GM08714 (cell line): ENCODE data around the gene GCK.
"Not testable (repeated sequence)": the region's sequence is repeated elsewhere in the genome, so short reads cannot be mapped to it uniquely, and the experiment has no call there.

ENCODE experiments used
- H3K4me3 ChIP-seq: fragments of 200-500 bp; sonication (Bioruptor generic); 2 replicates; pipeline ENCODE4 v1.5.1; 2014; ENCODE audit warnings: mild to moderate bottlenecking, low read length, inconsistent platforms
- ZNF274 ChIP-seq: IDR thresholded peaks from 2 replicates; pipeline ENCODE4 v1.6.1; 2012; ENCODE audit warnings: mild to moderate bottlenecking, low read depth, low read length

The GCK gene

DNA sequence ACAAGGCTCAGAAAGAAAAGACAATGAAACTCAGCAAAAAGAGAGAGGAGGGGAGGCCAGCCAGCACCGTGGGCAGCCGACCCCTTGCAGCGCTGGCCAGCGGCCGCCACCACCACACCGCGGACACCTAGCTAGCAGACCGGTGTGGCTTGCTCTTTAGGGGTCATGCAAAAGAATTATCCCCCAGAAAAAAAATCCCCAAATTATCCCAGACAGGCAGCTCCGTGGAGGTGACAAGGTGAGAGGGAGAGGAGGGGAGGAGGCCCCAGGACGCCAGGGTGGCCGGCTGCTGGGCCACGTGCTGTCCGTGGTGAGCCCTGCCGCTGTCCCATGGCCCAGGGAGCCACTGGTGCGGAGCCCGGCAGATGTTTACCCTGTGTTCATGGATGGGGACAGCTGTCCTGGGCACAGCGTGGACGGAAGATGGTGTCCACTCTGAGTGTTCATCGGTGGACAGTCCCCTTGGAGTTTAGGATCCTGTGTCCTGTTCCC is 28.0 kb upstream of the GCK start:
- no peak overlapping the region for H3K4me3 ChIP-seq
- no peak for TF ChIP-seq ZNF274

DNA sequence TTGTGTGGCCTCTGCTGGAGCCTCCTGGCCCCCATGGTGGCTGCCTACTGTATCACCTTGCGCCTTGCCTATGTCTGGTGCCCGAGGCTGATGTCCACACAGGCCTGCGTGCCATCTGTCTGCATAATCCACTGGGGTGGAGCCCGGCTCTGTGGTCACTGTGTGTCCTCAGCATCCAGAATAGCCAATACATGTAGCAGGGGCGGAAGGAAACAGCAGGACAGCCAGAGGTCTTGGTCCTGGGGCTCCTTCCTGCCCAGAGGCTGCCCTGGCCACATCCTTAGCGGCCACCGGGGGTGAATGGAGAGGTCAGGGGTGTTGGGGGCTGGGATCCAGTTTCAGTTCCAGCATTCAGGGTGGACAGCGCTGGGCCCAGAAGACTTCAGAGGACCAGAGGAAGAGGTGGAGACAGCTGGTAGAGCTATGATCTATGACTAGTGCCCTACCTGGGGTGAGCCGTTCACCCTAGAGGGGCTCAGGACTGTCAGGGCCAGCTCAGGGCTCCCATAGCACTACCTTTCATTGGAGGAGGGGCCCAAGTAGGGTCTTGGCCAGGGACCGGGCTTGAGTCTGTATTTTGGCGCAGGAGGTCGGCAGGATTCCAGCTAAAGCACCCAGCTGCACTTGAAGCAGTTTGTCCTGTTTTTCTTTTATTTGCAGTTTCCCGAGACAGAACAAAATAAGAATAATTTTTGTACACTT is 27.4 kb upstream of the GCK start:
- H3K4me3 ChIP-seq: no peak overlapping the region
- TF ChIP-seq ZNF274: no peak

DNA sequence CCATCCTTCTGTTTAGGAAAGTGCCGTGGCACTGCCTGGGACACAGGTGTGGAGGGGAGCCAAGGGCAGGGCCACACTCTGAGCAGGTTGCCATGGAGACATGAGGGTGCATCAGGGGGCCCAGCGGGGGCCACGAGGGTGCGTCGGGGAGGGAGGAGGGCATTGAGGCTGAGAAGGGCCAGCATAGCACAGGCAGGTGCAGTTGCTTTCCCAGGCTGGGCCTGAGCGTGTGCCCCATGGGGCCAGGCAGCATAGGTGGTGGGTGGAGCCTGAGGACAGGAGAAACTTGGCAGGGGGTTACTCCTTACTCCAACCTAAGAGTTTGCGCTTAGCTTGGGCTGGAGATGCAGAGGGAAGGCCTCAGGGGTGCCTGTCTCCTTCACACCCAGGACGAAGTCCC is 26.8 kb upstream of the GCK start:
- no peak overlapping the region for H3K4me3 ChIP-seq
- no peak for TF ChIP-seq ZNF274

DNA sequence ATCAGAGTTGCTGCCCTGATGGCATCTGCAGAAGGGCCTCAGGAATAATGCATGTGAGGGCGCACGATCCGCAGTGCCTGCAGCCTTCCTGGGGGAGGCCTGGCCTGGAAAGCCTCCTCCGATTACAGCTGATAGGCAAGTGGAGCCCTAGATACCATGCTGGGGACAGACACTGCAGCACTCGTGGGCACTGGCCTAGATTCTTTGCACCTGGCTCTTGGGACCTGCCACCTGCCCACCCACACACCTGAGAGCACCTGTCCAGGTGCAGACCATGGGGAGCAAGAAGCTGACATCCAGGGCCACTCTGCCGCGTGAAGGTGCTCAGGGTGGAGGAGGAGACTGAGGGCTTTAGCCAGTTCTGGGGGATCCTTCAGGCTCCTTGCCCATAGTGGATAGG is 26.3 kb upstream of the GCK start:
- TF ChIP-seq ZNF274: no peak
- H3K4me3 ChIP-seq: no peak overlapping the region

DNA sequence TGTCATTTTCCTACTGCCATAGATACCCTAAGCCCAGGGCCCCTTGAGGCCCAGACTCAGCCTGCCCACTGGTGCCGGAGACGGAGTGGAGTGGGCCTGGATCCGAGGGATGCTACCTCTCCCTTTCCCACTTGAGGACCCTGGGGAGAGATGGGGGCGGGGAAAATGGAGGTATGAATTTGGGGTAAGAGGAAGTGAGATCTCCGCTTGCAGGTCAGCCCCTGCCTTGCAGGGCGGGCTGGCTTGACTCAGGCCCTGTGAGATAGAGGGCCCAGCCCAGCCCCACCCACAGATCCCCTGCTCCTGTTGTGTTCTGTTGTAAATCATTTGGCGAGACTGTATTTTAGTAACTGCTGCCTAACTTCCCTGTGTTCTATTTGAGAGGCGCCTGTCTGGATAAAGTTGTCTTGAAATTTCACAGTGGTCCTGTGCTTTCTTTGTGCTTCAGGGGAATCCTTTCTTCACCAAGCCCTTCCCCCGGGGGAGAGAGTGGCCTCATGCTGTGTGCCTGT is 24.7 kb upstream of the GCK start:
- H3K4me3 ChIP-seq: no peak overlapping the region
- no peak for TF ChIP-seq ZNF274

DNA sequence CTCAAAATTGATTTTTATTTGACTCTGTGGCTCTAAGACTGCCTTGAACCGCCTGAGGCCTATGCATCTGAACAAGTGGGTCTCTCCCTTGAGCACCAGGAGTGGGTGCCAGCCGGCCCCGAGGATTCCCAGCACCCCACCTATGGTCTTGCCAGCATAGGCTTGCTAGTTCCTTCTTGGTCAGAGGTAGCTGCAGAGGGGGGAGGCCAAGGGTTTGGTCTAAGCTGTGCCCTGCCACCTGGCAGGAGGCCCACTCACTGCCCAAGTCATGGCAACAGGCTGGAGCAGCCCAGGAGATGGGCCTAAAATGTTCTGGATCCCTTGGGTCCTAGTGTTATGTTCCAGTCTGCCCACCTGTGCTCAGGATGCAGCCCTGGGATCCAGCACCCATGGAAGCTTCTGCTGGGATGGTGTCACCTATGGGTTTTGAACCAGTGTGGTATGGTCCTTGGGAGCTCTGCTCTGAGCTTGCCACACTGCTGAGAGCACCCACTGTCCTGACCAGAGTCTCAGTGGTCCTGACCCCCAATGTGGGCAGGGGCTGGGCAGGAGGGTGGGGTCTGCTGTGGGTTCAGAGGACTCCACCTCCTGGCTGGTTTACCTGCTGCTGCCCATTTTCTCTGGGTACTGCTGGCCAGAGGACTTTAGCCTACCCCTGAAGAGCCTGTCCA is 24.1 kb upstream of the GCK start:
- no peak for TF ChIP-seq ZNF274
- no peak overlapping the region for H3K4me3 ChIP-seq

DNA sequence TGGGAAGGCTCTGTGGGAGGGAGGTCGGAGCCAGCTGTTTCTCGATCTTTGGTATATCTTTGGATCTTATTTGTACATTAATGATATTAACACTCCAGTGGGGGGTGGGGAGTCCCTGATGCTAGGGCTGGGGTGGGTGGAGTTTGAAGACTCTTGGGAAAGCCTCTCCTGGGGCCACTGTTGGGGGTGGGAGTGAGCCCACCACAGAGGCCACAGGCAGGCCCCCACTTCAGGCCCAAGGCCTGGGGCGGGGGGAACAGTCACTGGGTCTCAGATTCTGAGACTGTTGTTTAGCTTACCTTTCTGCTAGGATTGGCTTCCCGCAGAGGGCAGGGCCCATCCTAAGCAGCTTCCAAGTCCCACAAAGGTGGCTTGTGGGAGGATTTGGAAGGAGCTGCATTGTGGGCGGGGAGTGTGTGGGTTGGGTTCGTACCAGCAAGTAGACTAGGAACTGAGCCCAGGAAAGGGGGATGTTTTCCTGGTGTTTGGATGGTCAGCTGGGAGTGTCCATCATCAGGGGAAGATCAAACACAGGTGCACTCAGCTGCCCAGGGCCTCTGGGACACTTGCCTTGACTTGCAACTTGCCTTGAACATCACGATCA is 23.4 kb upstream of the GCK start:
- no peak overlapping the region for H3K4me3 ChIP-seq
- no peak for TF ChIP-seq ZNF274

DNA sequence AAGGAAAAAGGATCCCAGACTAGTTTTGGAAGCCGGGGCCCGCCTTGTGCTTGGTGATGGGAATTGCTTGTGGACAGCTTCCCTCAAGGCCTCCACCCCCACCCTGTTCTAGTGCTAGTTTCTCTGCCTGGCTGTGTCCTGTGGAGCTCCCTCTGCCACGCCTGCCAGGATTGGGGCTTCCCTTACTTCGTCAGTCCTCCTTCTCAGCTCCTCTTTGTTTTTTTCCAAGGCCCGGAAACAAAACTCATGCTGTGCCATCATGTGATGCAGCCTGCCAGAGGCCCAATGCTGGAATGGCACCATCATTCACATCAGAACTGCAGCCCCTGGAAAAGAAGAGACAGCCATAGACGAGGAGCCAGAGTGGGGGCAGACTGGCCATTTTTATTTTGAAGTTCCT is 22.8 kb upstream of the GCK start:
- TF ChIP-seq ZNF274: no peak
- no peak overlapping the region for H3K4me3 ChIP-seq

DNA sequence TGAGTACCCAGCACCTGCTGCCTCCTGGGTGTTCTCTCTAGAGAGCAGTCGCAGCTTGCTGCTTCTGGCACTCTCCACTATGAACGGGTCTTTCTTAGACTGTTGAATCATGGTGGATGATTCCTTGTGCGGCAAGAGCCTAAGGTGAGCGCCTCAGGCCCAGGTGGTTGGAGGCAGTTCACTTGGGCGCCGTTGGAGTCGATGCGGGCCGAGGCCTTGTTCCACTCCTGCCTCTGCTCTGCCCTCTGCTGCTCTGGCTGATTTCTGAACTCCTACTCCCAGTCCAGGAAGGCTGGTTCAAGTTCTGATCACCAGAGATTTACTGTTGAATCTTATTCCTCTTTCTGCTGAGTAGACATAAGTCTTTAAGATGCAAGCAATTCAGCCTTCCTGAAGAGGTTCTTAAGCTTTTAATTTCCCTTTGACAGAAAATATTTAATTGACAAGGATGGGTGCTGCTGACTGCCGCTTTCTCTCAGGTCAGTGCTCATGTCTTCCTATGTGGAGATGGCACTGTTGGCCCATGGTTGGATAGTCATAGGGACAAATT is 22.0 kb upstream of the GCK start:
- no peak for TF ChIP-seq ZNF274
- H3K4me3 ChIP-seq: no peak overlapping the region

DNA sequence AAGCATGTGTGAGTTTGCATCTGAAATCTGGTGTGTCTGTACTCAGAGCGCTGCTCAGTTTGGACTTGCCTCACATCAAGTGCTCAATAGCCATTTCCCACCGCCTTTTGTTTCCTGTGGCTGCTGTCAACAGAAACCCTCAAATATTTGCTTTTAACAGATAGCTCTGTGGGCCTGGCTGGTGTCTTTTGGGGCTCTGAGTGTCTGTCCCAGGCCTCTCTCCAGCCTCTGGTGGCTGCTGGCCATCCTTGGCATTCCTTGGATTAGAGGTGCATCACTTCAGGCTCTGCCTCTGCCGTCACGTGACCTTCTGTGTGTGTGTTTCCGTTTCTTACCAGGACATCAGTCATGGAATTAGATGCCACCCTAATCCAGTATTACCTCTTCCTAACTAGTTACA is 20.9 kb upstream of the GCK start:
- TF ChIP-seq ZNF274: no peak
- H3K4me3 ChIP-seq: no peak overlapping the region

DNA sequence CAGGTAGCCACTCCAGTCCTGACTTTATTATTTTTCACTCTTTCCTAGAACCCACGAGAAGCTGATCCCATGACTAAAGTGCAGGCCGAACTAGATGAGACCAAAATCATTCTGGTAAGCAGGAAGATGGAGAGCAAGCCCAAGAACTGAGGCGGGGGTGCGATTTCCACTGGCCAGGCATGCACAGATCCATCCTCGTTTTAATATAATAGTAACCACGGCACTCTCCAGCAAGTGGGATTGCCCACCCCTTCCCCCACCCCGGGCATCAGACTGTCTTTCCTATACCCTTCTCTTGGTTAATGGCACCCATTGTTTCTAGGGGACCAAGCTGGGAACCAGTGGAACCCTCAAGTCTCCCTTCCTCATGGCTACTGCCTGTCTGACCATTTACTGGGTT is 18.8 kb upstream of the GCK start:
- no peak overlapping the region for H3K4me3 ChIP-seq
- TF ChIP-seq ZNF274: no peak

DNA sequence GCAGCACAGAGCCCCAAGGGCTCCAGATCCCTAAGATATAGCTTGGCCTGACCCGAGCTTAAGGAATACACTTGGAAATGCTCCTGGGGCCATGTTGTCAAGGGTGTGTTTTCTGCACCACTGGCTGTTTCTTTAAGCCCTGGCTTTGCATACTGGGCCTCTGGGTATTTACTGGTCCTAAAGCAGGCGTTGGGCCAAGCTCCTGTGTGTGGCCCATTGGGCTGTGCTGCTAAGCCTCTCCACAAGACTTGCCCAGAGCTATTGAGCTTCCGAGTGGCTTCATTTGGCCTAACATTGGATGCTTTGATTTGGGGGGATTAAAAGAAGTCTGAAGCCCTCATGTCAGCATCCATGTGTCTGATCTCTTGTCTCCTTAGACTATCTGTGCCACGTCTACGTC is 16.8 kb upstream of the GCK start:
- H3K4me3 ChIP-seq: no peak overlapping the region
- TF ChIP-seq ZNF274: no peak

DNA sequence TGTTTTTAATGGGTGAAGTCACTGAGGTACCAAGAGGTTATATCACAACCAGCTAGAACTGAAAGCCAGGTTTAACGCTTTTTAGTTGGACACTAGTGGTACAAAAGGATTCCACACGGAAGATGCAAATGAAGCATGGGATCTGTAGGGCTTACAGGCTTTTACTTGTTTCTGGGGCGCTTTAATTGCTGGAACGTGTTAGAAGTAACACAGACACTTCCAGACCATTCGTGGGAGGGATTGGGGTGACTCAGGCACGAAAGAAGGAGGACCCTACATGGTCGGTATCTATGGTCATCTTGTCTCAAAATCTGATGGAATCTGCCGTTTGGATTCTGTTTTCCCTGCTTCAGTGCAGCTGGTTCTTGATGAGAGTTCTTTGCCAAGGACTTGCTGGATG is 12.6 kb upstream of the GCK start:
- H3K4me3 ChIP-seq: peak overlapping the region; percentile 93

DNA sequence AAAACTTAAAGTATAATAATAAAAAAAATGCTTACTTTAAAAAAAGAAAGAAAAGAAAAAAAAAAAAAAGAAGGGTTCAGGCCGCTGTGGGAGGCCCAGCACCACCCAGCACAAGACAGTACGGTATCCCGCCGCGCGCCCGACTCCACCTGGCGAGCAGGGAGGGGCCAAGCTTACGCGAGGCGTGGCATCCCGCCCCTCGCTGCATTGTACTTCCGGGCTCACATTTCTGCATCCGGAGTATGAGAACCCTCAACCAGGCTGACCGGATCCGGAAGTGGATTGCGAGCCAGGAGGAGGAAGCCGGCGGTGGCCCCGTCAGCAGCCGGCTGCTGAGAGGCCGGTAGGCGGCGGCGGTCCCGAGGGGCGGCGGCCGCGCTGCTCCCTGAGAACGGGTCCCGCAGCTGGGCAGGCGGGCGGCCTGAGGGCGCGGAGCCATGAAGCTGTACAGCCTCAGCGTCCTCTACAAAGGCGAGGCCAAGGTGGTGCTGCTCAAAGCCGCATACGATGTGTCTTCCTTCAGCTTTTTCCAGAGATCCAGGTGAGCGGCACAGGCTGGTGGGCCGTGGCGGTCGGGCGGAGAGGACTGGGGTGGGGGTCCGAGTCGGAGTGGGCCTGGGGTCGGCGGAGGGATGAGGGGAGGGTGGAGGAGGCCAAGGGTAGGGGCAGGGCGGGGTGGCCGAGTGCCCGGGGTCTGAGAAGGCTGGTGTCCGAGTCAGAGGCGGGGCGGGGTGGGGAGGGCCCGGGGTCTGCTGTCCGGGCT is 11.6 kb upstream of the GCK start, which contains the start of gene YKT6:
Gene YKT6, plus strand, starts transcription at position 280 of the 763 bp plus-strand sequence. Its CDS starts 158 bp downstream, at position 438.
- TF ChIP-seq ZNF274: no peak
- peak within 1 kb of the TSS; percentile 93 for H3K4me3 ChIP-seq

More for the DNA sequence above, 12.6 kb upstream of the GCK start:
- no peak for TF ChIP-seq ZNF274

DNA sequence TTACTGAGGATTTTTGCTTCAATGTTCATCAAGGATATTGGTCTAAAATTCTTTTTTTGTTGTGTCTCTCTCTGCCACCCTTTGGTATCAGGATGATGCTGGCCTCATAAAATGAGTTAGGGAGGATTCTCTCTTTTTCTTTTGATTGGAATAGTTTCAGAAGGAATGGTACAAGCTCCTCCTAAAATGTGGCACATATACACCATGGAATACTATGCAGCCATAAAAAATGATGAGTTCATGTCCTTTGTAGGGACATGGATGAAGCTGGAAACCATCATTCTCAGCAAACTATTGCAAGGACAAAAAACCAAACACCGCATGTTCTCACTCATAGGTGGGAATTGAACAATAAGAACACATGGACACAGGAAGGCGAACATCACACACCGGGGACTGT is 10.9 kb upstream of the GCK start:
- H3K4me3 ChIP-seq: not testable (repeated sequence)
